ENCODE results near the gene KCNIP1.

The KCNIP1 gene

DNA sequence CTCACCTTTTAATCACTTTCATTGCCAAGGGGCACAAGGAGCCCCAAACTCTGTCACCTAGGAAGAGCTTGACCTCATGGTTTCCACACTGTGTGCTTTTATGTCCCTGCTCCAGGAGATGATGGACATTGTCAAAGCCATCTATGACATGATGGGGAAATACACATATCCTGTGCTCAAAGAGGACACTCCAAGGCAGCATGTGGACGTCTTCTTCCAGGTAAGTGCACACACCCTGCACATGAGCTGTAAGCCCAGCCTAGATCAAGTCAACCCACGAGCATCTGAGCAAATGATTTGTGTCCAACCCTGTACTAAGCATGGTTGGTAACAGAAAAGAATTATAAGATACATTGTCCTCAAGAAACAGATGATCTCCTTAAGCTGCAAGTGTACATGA lies 228.9 kb downstream of the KCNIP1 start:
- DNase-seq (ENCODE audit: low read depth in 2 of 2), result no peak
- TF ChIP-seq, protein P1, sequence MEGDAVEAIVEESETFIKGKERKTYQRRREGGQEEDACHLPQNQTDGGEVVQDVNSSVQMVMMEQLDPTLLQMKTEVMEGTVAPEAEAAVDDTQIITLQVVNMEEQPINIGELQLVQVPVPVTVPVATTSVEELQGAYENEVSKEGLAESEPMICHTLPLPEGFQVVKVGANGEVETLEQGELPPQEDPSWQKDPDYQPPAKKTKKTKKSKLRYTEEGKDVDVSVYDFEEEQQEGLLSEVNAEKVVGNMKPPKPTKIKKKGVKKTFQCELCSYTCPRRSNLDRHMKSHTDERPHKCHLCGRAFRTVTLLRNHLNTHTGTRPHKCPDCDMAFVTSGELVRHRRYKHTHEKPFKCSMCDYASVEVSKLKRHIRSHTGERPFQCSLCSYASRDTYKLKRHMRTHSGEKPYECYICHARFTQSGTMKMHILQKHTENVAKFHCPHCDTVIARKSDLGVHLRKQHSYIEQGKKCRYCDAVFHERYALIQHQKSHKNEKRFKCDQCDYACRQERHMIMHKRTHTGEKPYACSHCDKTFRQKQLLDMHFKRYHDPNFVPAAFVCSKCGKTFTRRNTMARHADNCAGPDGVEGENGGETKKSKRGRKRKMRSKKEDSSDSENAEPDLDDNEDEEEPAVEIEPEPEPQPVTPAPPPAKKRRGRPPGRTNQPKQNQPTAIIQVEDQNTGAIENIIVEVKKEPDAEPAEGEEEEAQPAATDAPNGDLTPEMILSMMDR (IDR thresholded peaks at IDR 0.05; ENCODE audit: low read depth, low read length), result no peak
- H3K4me3 ChIP-seq (replicated peaks in 1 of 2; ENCODE audit: low read depth in 2 of 2, low read length in 2 of 2), result no peak overlapping the region

DNA sequence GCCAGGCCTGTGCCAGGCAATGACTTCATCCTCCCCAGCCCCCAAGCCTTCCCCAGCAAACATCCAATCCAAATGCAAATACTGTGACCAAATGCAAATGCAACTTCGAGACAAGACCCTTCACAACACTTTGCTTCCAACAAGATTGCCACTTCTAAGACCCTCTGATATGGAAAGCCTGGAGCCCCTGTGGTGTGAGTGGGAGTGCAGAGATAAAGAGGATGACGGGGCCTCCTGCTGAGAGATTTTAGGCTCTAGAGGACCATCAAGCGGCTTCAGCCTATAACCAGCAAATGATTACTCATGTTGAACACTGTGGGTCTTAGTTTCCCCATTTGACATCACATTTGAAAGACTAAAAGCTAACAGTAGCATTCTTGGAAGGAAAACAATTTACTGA lies 233.1 kb downstream of the KCNIP1 start:
- H3K4me3 ChIP-seq (replicated peaks in 1 of 2; ENCODE audit: low read depth in 2 of 2, low read length in 2 of 2), result no peak overlapping the region
- TF ChIP-seq, protein P1 (IDR thresholded peaks at IDR 0.05; ENCODE audit: low read depth, low read length), result no peak
- no peak for DNase-seq (ENCODE audit: low read depth in 2 of 2)

- DNase-seq (ENCODE audit: low read depth in 2 of 2), result no peak
- H3K4me3 ChIP-seq (replicated peaks in 1 of 2; ENCODE audit: low read depth in 2 of 2, low read length in 2 of 2), result no peak overlapping the region
- TF ChIP-seq, protein P1 (IDR thresholded peaks at IDR 0.05; ENCODE audit: low read depth, low read length), result no peak
These were observed 233.8 kb downstream of the KCNIP1 start for GRCh38 chr5:170737591-170737990.

GRCh38 chr5:170738840-170739239 lies 235.0 kb downstream of the KCNIP1 start:
- H3K4me3 ChIP-seq (replicated peaks in 1 of 2; ENCODE audit: low read depth in 2 of 2, low read length in 2 of 2), result no peak overlapping the region
- no peak for DNase-seq (ENCODE audit: low read depth in 2 of 2)
- TF ChIP-seq, protein P1 (IDR thresholded peaks at IDR 0.05; ENCODE audit: low read depth, low read length), result no peak

- DNase-seq (ENCODE audit: low read depth in 2 of 2), result no peak
- TF ChIP-seq, protein P1 (IDR thresholded peaks at IDR 0.05; ENCODE audit: low read depth, low read length), result no peak
These were observed 235.6 kb downstream of the KCNIP1 start for GRCh38 chr5:170739446-170739845.

DNA sequence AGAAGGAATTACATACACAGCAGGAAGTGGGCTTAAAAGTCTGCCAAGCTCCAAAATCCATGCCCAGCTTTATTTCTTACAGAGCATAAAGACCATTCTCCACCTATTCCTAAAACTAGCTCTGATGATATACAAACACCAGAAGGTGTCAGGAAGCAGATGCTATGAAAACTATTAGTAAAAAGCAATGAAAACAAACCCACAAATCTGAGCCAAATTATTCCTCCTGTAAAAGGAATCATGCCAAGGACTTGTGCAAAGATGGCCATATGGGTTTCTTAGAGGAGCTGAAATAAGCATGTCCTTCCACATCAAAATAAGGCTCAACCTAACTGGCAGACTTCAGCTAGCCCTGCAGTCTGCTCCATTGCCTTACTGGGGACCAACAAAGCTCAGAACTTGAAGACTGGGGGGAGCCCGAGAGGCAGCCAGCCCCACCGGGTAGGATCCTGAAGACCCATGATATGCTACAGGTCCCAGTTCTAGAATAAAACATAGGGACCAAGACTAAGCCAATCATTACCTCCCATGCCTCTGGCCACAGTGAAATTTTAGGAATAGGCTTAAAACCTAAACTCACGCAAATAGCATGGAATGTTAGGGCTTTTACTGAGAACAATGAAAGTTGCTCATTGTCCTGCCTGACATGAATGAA lies 236.9 kb downstream of the KCNIP1 start:
- H3K4me3 ChIP-seq (replicated peaks in 1 of 2; ENCODE audit: low read depth in 2 of 2, low read length in 2 of 2), result no peak overlapping the region
- TF ChIP-seq, protein P1 (IDR thresholded peaks at IDR 0.05; ENCODE audit: low read depth, low read length), result no peak
- DNase-seq (ENCODE audit: low read depth in 2 of 2), result no peak

More at GRCh38 chr5:170739446-170739845, 235.6 kb downstream of the KCNIP1 start:
- no peak overlapping the region for H3K4me3 ChIP-seq (replicated peaks in 1 of 2; ENCODE audit: low read depth in 2 of 2, low read length in 2 of 2)

DNA sequence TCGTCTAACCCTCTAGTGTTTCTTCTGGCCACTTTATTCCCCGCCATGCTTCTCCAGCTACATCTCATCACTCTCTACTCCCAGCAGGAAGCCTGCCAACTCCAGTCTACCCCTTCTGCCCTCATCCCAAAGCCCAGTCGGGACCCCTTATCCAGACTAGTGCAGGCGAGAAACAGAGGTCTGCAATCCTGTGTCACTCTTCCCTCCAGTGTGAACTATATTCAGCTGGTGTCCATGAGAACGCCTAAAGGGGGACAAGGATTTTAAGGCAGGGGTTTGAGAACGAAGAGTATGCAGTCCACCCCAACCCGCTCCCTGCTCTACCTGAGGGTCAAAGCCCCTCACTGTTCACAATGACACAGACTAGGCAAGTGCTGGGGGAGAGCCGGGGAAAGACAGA lies 238.0 kb downstream of the KCNIP1 start:
- TF ChIP-seq, protein P1 (IDR thresholded peaks at IDR 0.05; ENCODE audit: low read depth, low read length), result no peak
- H3K4me3 ChIP-seq (replicated peaks in 1 of 2; ENCODE audit: low read depth in 2 of 2, low read length in 2 of 2), result no peak overlapping the region
- DNase-seq (ENCODE audit: low read depth in 2 of 2), result no peak
